Rectal smooth muscle tissue (tissue), 1 donor: ENCODE data around the gene MRPL55.

Source experiments
- H3K27ac ChIP-seq: one replicate; pipeline ENCODE4 v1.7.0; 2013; ENCODE audit warnings: low read depth, low read length, inconsistent platforms
- H3K27me3 ChIP-seq: one replicate; pipeline ENCODE4 v1.7.0; 2013; ENCODE audit warnings: low read length; ENCODE audit not compliant: control insufficient read depth, insufficient read depth
- H3K36me3 ChIP-seq: one replicate; pipeline ENCODE4 v1.7.0; 2013; ENCODE audit warnings: low read length; ENCODE audit not compliant: control insufficient read depth, insufficient read depth
- H3K4me1 ChIP-seq: one replicate; pipeline ENCODE4 v1.7.0; 2013; ENCODE audit warnings: low read length; ENCODE audit not compliant: control insufficient read depth, insufficient read depth
- H3K4me3 ChIP-seq: one replicate; pipeline ENCODE4 v1.7.0; 2013; ENCODE audit warnings: low read length
- H3K9ac ChIP-seq: one replicate; pipeline ENCODE4 v1.7.0; 2013; ENCODE audit warnings: low read length

The MRPL55 gene

GRCh38 chr1:228071839-228072657 is 37.1 kb downstream of the MRPL55 start:
- Histone ChIP-seq H3K4me1 (no peaks in the 10 kb centered on the region), H3K36me3 (no peaks in the 10 kb centered on the region), H3K4me3 (no peak overlapping the region), H3K27me3 (peaks cover 25% of the 10 kb centered on the region), H3K9ac (no peak overlapping the region), H3K27ac (no peak overlapping the region)

GRCh38 chr1:228070851-228071250 is 38.2 kb downstream of the MRPL55 start:
- Histone ChIP-seq H3K4me1 (no peaks in the 10 kb centered on the region), H3K27me3 (peaks cover 34% of the 10 kb centered on the region), H3K9ac (no peak overlapping the region), H3K4me3 (no peak overlapping the region), H3K27ac (no peak overlapping the region), H3K36me3 (no peaks in the 10 kb centered on the region)

- Histone ChIP-seq H3K36me3 (no peaks in the 10 kb centered on the region), H3K4me1 (no peaks in the 10 kb centered on the region), H3K4me3 (no peak overlapping the region), H3K9ac (no peak overlapping the region), H3K27me3 (peaks cover 37% of the 10 kb centered on the region), H3K27ac (no peak overlapping the region)
Observed at GRCh38 chr1:228070173-228070572, 38.9 kb downstream of the MRPL55 start.

- H3K27me3 ChIP-seq = peaks cover 39% of the 10 kb centered on the region
- H3K4me1 ChIP-seq = no peaks in the 10 kb centered on the region
- no peaks in the 10 kb centered on the region for H3K36me3 ChIP-seq
Observed at GRCh38 chr1:228068359-228068758, 40.7 kb downstream of the MRPL55 start.

GRCh38 chr1:228066891-228067654 is 42.0 kb downstream of the MRPL55 start:
- no peak overlapping the region for H3K9ac ChIP-seq
- no peaks in the 10 kb centered on the region for H3K4me1 ChIP-seq
- peaks cover 50% of the 10 kb centered on the region for H3K27me3 ChIP-seq
- H3K27ac ChIP-seq = no peak overlapping the region
- H3K4me3 ChIP-seq = no peak overlapping the region
- no peaks in the 10 kb centered on the region for H3K36me3 ChIP-seq

More at GRCh38 chr1:228068359-228068758, 40.7 kb downstream of the MRPL55 start:
- Histone ChIP-seq H3K9ac (no peak overlapping the region), H3K4me3 (no peak overlapping the region), H3K27ac (no peak overlapping the region)

- no peaks in the 10 kb centered on the region for H3K36me3 ChIP-seq
- H3K4me3 ChIP-seq = no peak overlapping the region
- H3K9ac ChIP-seq = no peak overlapping the region
- H3K4me1 ChIP-seq = no peaks in the 10 kb centered on the region
- no peak overlapping the region for H3K27ac ChIP-seq
- peaks cover 56% of the 10 kb centered on the region for H3K27me3 ChIP-seq
Observed at GRCh38 chr1:228066416-228066815, 42.7 kb downstream of the MRPL55 start.

- H3K4me3 ChIP-seq = no peak overlapping the region
- H3K36me3 ChIP-seq = no peaks in the 10 kb centered on the region
- no peak overlapping the region for H3K9ac ChIP-seq
- H3K4me1 ChIP-seq = no peaks in the 10 kb centered on the region
- no peak overlapping the region for H3K27ac ChIP-seq
- peaks cover 52% of the 10 kb centered on the region for H3K27me3 ChIP-seq
Observed at GRCh38 chr1:228065543-228066347, 43.4 kb downstream of the MRPL55 start.

GRCh38 chr1:228064741-228065542 is 44.2 kb downstream of the MRPL55 start:
- no peak overlapping the region for H3K9ac ChIP-seq
- H3K4me3 ChIP-seq = no peak overlapping the region
- peaks cover 57% of the 10 kb centered on the region for H3K27me3 ChIP-seq
- H3K36me3 ChIP-seq = no peaks in the 10 kb centered on the region
- H3K4me1 ChIP-seq = no peaks in the 10 kb centered on the region
- no peak overlapping the region for H3K27ac ChIP-seq

- Histone ChIP-seq H3K4me3 (no peak overlapping the region), H3K4me1 (no peaks in the 10 kb centered on the region), H3K27ac (no peak overlapping the region), H3K9ac (no peak overlapping the region), H3K27me3 (peaks cover 58% of the 10 kb centered on the region), H3K36me3 (no peaks in the 10 kb centered on the region)
Observed at GRCh38 chr1:228064296-228064695, 44.8 kb downstream of the MRPL55 start.

GRCh38 chr1:228063251-228064191 is 45.6 kb downstream of the MRPL55 start:
- no peak overlapping the region for H3K4me3 ChIP-seq
- H3K27me3 ChIP-seq = peaks cover 56% of the 10 kb centered on the region
- no peak overlapping the region for H3K27ac ChIP-seq
- H3K9ac ChIP-seq = no peak overlapping the region
- no peaks in the 10 kb centered on the region for H3K36me3 ChIP-seq
- H3K4me1 ChIP-seq = no peaks in the 10 kb centered on the region

- no peak overlapping the region for H3K4me3 ChIP-seq
- peaks cover 59% of the 10 kb centered on the region for H3K27me3 ChIP-seq
- no peak overlapping the region for H3K9ac ChIP-seq
- H3K36me3 ChIP-seq = no peaks in the 10 kb centered on the region
- H3K27ac ChIP-seq = no peak overlapping the region
- no peaks in the 10 kb centered on the region for H3K4me1 ChIP-seq
Observed at GRCh38 chr1:228062812-228063211, 46.3 kb downstream of the MRPL55 start.
